Esophagus mucosa (tissue), 1 donor: ENCODE measurements around the gene NAB1. TPM values are rescaled to one million over a fixed set of nuclear protein-coding genes. Genes with fewer than 3 reads are reported as not detected.
"Not testable (repeated sequence)": the region's sequence is repeated elsewhere in the genome, so short reads cannot be mapped to it uniquely, and the experiment has no call there.

Experiments used
- ATAC-seq: fragments of 200-7000 bp; cut with Tn5 transposase; one replicate; pipeline ENCODE4 v1.9.1; 2020
- total RNA-seq: library from RNA; stranded (reverse); gene quantifications from one replicate; pipeline ENCODE4 v1.2.4, GENCODE V29; 2023
- donor health status: DM: yes; HTN: yes; CAD: no.

NAB1 gene
- total RNA-seq: 45.2 TPM

DNA sequence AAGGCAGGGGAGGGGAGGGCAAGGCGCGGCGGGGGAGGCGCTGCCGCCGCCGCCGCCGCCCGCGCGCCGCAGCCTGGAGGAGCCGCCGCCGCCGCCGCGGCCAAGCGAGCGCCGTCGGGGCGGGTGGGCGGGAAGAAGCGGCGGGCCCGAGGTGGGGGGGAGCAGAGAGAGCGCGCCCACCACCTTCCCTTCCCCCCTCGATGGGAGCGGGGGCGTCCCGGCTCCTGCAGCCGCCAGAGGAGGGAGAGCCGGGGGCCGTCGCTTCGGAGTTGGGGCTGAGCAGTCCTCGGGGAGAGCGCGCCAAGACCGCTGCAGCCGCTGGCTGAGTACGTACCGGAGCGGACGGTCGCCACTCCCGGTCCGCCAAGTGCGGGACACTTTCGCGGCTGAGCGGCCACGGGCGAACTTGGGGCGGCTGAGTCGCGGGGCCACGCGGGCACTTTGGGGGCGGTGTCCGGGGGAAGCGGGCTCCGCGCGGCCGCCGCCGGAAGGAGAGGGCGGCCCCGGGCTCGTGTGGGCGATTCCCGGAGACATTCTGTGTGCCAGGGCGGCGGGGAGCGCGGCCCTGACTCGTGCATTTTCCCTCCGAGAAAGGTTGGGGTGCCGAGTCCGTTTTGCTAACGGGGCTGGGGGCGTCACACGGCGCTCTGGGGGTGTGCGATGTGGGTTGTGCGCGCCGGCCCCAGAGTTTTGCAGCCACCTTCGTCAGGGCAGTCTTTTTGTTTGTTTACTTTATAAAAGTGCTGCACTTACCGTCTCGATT is at the start of gene NAB1:
NAB1 (plus strand) TSS at position 49 of the 763 bp plus-strand sequence. CDS start 10,094 bp downstream, outside the sequence.
- peak; percentile 55 for ATAC-seq

DNA sequence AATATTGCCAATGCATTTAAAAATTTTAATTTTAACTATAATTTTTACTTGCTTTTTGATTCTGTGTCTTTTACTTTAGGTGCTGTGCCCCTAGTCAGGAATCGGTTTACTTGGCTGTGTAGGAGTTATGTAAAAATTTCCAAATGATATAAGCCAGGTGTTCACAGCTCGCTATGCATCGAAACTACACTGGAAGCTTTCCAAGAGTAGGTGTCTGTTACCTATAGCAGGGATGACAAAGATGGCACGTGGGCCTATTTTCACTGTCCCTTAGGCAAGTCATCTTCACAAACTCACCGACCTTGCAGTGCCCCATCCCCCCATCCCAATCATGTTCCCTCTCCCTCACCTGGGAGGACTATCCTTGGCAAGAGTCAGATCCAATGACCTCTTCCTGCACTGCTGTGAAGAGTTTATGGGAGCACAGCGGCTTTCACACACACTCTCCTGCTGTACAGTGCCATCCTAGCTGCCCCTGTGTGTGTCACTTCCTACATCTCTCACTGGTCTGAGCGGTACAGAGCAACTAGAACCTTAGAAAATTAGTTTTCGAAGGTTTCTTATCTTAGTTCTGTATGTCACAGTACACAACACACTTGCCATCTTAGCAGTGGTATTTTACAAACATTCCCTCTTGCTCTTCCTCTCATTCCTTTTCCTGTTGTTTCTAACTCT is 49.2 kb upstream of the NAB1 start:
- ATAC-seq: peak; percentile 35

- ATAC-seq: peak; percentile 46
These were observed 48.4 kb upstream of the NAB1 start for GRCh38 chr2:190600293-190601103.

GRCh38 chr2:190603374-190603773 is 45.5 kb upstream of the NAB1 start:
- ATAC-seq: no peak

- ATAC-seq: peak; percentile 48
These were observed 41.8 kb upstream of the NAB1 start for GRCh38 chr2:190607014-190607597.

GRCh38 chr2:190607657-190608357 is 41.1 kb upstream of the NAB1 start:
- peak; percentile 86 for ATAC-seq

DNA sequence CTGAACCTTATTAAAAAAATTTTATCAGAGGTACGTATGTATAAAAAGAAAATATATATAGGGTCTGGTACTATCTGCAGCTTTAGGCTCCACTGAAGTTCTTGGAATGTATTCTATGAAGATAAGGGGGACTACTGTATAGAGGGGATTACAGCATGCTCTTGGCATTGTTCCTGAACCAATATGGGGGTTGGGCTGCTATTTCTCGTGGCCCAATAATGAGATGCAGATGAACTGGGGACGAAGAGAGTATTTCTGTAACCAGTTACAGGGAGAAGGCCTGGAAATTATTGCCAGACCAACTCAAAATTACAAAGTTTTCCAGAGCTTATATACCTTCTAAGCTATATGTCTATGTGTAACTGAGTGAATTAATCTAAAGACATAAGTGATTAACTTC is 40.0 kb upstream of the NAB1 start:
- not testable (repeated sequence) for ATAC-seq

DNA sequence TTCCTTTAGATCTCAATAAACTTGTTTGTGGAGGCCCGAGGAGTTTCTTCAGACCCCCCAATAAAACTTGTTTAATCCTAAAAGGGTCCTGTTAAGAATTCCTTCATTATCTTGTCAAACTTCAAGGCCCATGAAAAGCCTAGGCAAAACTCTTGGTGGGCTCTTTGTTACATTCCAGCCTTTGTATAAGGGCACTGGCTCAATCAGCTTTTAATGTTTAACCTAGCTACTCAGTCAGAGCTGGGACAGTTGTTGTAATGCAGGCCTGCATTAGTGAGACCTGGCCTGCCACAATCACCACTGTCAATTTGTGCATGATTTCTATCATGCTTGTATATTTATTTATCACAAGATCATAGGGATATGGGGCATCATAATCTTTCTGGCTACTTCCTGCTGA is 39.5 kb upstream of the NAB1 start:
- ATAC-seq: not testable (repeated sequence)

- ATAC-seq: not testable (repeated sequence)
These were observed 38.4 kb upstream of the NAB1 start for GRCh38 chr2:190610528-190610927.

DNA sequence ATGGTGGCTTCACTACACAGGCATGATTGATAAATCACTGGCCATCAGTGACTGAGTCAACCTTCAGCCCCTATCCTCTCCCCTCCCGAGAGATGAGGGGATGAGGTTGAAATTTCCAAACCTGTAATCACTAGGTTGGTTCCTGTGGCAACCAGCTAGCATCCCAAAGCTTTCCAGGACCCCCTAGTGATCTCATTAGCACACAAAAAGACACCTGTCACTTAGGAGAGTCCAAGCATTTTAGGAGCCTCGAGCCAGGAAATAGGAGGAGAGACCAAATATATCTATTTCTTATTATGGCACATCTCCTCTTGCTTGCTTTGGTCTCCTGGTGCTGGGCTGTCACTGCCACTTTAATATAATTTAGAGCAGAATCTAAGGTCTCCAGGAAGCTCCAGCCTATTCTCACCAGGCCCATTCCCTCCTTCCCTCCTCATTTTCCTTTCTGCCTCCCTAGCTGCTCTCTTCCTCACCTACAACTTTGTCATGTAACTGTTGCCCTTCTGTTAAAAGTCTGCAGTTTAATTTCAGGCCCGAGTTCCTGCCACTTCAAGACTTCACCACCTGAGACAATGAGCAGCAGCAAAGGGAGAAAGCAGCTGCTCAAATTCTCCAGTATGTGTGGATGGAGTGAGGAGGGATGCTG is 33.2 kb upstream of the NAB1 start:
- ATAC-seq: no peak

DNA sequence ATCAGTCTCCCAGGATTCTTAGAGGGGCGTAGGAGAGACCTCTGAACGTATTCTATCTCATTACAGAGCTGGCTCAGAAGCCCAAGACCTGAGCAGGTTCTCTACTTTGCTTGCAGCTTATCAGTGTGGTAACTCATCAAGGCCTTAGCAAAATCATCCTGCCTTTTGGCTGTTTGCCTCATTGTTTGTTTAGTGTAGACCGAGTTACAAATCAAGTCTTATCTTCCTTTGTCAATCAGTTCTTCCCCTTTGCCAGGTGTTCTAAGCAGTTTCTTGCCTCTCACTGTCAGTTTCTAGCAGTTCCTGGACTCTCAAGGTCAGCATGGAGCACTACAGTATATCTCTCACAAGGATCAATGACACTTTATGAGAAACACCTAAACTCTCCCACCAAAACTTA is 30.9 kb upstream of the NAB1 start:
- ATAC-seq: no peak

- no peak for ATAC-seq
These were observed 23.2 kb upstream of the NAB1 start for GRCh38 chr2:190625691-190626090.

DNA sequence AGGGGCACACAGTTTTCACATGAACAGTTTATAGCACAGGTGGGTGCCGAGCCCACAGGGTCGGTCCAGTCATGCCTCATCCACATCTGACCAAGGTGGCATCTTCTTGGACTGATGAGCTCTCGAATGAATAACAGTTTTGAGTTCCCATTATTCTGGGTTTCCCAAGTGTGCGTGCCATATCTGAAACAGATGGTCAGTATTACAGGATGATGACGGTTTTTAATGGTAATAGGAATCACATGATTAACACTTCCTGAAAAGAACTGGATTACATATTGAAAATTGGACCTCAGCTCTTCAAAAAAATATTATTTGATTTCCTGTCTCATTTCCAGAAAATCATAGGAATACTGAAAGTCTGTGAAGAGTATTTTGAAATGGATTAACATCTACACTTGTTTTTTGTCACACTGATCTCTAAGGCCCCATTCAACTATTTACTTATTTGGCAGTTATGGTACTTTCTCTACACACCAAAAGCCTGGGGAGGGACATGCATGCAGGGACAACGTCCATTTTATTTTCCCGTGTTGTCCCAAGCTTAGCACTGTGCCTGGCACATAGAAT is 22.2 kb upstream of the NAB1 start:
- ATAC-seq: no peak

DNA sequence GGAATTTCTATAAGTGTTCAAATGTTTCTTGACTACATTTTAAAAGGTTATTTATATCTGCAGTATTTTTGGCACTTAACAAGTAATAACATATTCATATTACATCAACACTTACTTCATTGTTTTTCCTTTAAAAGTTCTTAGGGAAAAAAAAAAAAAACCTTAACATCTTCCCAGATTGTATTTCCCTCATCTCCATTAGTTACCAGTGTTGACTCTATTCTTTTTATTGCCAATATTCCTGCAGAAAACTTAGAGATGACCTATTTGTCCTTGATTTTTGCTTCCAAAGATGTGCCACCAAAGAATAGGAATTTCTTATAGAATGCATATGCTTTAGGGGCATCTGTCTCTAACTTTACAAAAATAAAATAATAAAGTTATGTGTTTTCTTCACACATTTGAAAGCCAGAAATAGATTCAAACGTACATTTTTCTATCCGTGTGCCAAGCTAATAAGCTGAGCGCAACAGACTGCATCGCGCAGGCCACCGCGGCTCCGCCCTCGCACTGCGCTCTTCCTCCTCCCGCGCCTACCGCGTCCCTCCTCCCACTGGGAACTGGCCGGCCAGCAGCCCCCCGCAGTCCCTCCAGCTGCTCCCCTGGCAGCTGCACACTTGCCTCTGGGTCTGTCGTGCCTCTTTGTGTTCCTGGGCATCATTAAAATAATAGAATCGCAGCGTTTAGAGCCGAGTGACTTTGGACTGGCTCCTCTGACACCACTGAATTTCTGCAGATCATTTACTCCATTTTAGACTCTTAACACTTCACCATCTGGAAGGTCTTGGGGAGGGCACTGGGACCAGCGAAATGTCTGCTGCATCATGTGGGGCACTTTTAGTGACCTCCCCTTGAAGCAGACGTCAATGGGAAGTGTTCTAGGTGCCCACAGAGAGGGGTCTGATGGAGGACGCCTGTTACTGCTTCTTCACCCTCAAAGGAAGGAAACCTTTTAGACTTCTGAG is 21.2 kb upstream of the NAB1 start:
- ATAC-seq: peak; percentile 75

- ATAC-seq: no peak
These were observed 20.1 kb upstream of the NAB1 start for GRCh38 chr2:190628591-190629319.

DNA sequence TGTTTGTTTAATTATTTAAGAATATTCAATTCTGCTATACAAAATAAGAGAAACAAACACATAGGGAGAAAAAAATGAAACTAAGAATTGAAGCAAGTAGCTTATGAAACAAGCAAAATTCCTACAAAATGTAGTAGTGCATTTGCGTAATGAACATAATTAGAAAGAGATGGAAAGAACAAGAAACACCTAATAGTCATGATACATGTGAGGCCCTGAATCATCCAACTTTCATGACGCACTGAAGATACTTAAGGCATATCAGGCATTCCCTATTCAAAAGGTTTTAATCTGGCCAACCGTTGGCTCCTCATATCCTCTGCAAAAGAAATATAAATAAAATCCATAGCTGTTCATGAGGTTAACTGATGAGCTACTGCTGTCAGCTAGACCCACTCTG is 14.5 kb upstream of the NAB1 start:
- ATAC-seq: no peak

DNA sequence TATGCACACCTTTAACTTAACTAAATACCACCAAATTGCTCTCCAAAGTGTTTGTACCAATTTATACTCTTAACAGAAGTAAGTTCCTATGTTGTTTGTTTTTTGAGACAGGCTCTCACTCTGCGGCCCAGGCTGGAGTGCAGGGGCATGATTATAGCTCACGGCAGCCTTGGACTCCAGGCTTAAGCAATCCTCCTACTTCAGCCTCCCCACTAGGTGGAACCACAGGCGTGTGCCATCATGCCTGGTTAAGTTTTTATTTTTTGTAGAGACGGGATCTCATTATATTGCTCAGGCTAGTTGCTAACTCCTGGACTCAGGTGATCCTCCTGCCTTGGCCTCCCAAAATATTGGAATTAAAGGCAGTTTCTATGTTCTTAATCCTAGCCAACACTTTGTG is 13.1 kb upstream of the NAB1 start:
- ATAC-seq: no peak

- peak; percentile 30 for ATAC-seq
These were observed 12.5 kb upstream of the NAB1 start for GRCh38 chr2:190636361-190636760.

DNA sequence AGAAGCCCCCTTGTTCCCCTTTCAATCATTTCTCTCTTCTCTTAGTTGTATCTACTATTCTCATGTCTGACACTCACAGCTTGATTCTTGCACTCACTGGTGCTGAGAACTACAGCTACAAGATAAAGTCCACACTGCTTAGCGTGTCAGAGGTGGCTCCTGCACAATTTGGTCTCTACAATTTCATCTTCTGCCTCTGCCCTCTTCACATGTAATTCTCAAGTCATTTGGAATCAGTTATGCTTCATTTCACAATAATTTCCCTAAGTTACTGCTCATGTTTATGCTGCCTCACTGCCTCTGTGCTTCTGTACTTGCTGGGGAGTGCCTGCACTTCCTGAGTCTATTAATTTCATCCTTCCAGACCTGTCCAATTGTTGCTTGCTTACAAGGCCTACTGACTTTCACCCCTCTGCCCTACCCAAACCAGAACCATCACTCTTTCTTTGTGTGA is 11.6 kb upstream of the NAB1 start:
- ATAC-seq: peak; percentile 87
